Caki2 (cell line): Measurements from ENCODE around the gene NXPH4. TPM values are rescaled to one million over a fixed set of nuclear protein-coding genes. Genes with fewer than 3 reads are reported as not detected.

ENCODE experiments used
- DNase-seq: peaks from one replicate; pipeline ENCODE4 v3.0.0-alpha.2; 2015; ENCODE audit warnings: low read depth
- in situ Hi-C: cut with HindIII; loops from 2 replicates; pipeline ENCODE4 v1.10.0; 2016; ENCODE audit warnings: low sequenced_read_pairs, low pct_unique_long_range_greater_than_20kb, mixed read lengths
- total RNA-seq: library from RNA; depleted of rRNA; stranded (reverse); fragments of >200 nt; shearing (Covaris generic); gene quantifications from 2 replicates; pipeline ENCODE4 v1.2.3, GENCODE V29; 2014; ENCODE audit warnings: low replicate concordance

The NXPH4 gene
- total RNA-seq, 1 experiment from 2014 or later: 0.54 TPM

- DNase-seq: no peak
- in situ Hi-C loops: no loop called here
Measured at GRCh38 chr12:57236201-57236924, 19.8 kb downstream of the NXPH4 start.

- in situ Hi-C loops: no loop called here
- DNase-seq: no peak
Measured at GRCh38 chr12:57236925-57237595, 20.5 kb downstream of the NXPH4 start.

GRCh38 chr12:57237596-57237931, 21.0 kb downstream of the NXPH4 start:
- DNase-seq: no peak
- in situ Hi-C loops: no loop called here

GRCh38 chr12:57237932-57238853, 21.6 kb downstream of the NXPH4 start:
- in situ Hi-C loops: no loop called here
- DNase-seq: no peak

- peak; percentile 91 for DNase-seq
- in situ Hi-C loops: no loop called here
Measured at GRCh38 chr12:57238854-57239554, 22.4 kb downstream of the NXPH4 start.

GRCh38 chr12:57239587-57240065, 23.0 kb downstream of the NXPH4 start:
- in situ Hi-C loops: no loop called here
- peak; percentile 47 for DNase-seq

GRCh38 chr12:57240066-57240921, 23.7 kb downstream of the NXPH4 start:
- DNase-seq: peak; percentile 81
- in situ Hi-C loops: no loop called here

GRCh38 chr12:57240926-57241401, 24.4 kb downstream of the NXPH4 start:
- in situ Hi-C loops: no loop called here
- DNase-seq: no peak

- no peak for DNase-seq
- in situ Hi-C loops: no loop called here
Measured at GRCh38 chr12:57241402-57242310, 25.1 kb downstream of the NXPH4 start.

GRCh38 chr12:57242329-57242690, 25.7 kb downstream of the NXPH4 start:
- in situ Hi-C loops: no loop called here
- no peak for DNase-seq

- peak; percentile 56 for DNase-seq
- in situ Hi-C loops: no loop called here
Measured at GRCh38 chr12:57242691-57243454, 26.3 kb downstream of the NXPH4 start.

GRCh38 chr12:57243521-57244311, 27.1 kb downstream of the NXPH4 start:
- DNase-seq: peak; percentile 75
- in situ Hi-C loops: no loop called here

GRCh38 chr12:57244312-57244696, 27.7 kb downstream of the NXPH4 start:
- in situ Hi-C loops: no loop called here
- DNase-seq: no peak

GRCh38 chr12:57247041-57247440, 30.4 kb downstream of the NXPH4 start:
- no peak for DNase-seq
- in situ Hi-C loops: no loop called here
